NCI-H1436 (cell line): ENCODE measurements around the gene B4GALT7.
"Not testable (repeated sequence)": the region's sequence is repeated elsewhere in the genome, so short reads cannot be mapped to it uniquely, and the experiment has no call there.

Experiments used
- DNase-seq: peaks from one replicate; lab custom pipeline; 2025; lab: John Stamatoyannopoulos, UW

B4GALT7 gene

DNA sequence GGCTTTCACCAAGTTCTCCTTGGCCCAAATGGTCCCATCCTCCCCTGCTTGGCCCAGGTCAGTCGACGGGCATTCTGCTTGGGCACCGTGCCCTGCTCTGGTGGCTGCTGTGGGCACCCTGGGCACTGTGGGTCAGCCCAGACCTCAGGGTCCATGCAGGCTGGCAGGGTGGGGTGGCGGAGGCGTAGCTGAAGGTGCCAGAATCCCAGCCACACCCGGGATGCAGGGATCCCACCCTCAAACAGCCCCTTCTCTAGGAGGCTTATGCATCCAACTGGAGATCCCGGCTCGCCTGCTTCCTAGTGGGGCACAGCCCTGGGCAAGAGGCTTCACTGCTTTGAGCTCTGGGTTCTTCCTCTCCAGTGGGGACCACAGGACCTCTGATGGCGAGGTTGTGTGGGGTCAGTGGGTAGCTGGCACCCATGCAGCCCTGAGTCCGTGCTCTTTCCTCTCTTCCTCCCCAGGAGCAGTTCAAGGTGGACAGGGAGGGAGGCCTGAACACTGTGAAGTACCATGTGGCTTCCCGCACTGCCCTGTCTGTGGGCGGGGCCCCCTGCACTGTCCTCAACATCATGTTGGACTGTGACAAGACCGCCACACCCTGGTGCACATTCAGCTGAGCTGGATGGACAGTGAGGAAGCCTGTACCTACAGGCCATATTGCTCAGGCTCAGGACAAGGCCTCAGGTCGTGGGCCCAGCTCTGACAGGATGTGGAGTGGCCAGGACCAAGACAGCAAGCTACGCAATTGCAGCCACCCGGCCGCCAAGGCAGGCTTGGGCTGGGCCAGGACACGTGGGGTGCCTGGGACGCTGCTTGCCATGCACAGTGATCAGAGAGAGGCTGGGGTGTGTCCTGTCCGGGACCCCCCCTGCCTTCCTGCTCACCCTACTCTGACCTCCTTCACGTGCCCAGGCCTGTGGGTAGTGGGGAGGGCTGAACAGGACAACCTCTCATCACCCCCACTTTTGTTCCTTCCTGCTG is 9.4 kb downstream of the B4GALT7 start:
- DNase-seq = no peak

DNA sequence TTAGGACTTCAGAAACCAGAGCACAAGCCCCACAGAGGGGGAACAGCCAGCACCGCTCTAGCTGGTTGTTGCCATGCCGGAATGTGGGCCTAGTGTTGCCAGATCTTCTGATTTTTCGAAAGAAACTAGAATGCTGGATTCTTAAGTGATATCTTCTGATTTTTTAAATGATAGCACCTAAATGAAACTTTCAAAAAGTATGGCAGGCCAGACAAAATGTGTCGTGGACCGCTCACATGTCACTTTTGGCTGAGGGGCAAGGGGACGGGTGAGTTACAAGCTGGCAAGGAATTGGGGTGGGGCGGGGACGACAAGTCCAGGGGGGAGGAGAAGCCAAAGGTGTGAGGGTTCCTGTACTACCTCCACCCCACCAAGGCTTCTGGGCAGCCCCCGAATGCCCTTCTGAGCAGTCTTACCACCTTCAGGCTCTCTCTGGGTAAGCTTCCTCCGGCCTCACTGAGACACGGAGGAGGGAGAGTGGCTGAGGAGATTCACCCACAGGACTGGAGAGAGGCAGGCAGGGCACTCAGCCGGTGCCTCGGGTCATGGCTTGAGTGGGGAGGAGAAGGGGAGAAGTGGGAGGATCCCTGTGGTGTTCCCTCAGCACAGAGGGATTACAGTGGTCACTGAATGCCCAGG is 10.3 kb downstream of the B4GALT7 start:
- DNase-seq = no peak

GRCh38 chr5:177610770-177611445 is 11.0 kb downstream of the B4GALT7 start:
- DNase-seq = no peak

- no peak for DNase-seq
These were observed 11.7 kb downstream of the B4GALT7 start for GRCh38 chr5:177611446-177612214.

GRCh38 chr5:177612215-177612673 is 12.3 kb downstream of the B4GALT7 start:
- no peak for DNase-seq

DNA sequence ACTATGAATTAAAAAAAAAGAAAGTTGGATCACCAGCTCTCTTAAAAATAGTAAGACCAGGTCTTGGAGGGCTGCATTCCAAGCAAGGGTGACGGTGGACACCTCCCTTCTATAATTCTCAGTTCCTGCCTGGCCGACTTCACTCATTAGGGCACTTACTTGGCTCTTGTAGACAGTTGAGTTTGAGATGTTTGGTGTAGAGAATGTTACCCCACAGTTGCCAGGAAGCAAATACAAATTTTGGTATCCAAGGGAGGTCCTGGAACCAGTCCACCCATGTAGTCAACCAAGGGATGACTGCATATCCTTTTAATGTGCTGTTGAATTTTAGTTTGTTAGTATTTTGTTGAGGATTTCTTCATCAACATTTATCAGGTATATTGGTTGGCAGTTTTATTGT is 20.6 kb downstream of the B4GALT7 start:
- no peak for DNase-seq

DNA sequence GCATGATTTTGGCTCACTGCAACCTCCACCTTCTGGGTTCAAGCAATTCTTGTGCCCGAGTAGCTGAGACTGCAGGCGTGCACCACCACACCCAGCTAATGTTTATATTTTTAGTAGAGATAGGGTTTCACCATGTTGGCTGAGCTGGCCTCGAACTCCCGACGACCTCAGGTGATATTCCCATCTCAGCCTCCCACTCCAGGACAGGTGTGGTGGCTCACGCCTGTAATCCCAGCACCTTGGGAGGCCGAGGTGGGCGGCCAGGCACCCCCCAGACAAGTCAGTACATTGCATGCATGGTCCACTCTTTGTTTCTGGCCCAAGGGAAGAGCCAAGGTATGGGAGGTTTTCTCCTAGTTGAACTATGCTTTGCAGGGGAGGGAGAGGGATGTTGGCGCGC is 24.2 kb downstream of the B4GALT7 start:
- DNase-seq = not testable (repeated sequence)

DNA sequence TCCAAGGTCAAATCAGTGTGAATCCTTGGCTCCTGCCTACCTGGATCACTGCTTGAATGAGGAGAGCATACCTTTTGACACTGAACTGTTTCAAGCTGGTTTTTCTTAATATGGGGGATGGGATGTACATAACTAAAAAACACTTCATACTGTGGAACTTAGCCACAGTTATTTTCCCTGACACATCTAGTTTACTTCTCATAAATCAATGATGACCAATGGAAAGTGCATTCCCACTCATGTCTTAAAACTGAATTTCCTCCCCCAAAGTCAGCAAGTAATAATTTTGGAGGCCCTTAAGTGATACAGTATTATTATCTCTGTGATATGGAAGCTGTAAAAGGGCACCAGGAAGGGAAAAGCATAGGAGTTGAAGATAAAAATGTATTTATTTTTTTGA is 30.3 kb downstream of the B4GALT7 start:
- not testable (repeated sequence) for DNase-seq

DNA sequence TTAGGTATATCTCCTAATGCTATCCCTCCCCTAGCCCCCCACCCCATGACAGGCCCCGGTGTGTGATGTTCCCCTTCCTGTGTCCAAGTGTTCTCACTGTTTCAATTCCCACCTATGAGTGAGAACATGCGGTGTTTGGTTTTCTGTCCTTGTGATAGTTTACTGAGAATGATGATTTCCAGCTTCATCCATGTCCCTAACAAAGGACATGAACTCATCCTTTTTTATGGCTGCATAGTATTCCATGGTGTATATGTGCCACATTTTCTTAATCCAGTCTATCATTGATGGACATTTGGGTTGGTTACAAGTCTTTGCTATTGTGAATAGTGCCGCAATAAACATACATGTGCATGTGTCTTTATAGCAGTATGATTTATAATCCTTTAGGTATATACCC is 35.0 kb downstream of the B4GALT7 start:
- not testable (repeated sequence) for DNase-seq

- DNase-seq = not testable (repeated sequence)
These were observed 45.5 kb downstream of the B4GALT7 start for GRCh38 chr5:177645462-177645861.

- DNase-seq = not testable (repeated sequence)
These were observed 51.3 kb downstream of the B4GALT7 start for GRCh38 chr5:177651235-177651634.

- DNase-seq = not testable (repeated sequence)
These were observed 57.9 kb downstream of the B4GALT7 start for GRCh38 chr5:177657846-177658245.

- DNase-seq = not testable (repeated sequence)
These were observed 58.6 kb downstream of the B4GALT7 start for GRCh38 chr5:177658542-177658941.
